ENCODE measurements around the gene ZNF337. TPM values are rescaled to one million over a fixed set of nuclear protein-coding genes. Genes with fewer than 3 reads are reported as not detected.

The ZNF337 gene
- total and polyA plus RNA-seq, 2 of the 13 experiments (the other 11 are each of a cell fraction or from before 2014, with no cell fraction given): 17.0 to 19.6 TPM

DNA sequence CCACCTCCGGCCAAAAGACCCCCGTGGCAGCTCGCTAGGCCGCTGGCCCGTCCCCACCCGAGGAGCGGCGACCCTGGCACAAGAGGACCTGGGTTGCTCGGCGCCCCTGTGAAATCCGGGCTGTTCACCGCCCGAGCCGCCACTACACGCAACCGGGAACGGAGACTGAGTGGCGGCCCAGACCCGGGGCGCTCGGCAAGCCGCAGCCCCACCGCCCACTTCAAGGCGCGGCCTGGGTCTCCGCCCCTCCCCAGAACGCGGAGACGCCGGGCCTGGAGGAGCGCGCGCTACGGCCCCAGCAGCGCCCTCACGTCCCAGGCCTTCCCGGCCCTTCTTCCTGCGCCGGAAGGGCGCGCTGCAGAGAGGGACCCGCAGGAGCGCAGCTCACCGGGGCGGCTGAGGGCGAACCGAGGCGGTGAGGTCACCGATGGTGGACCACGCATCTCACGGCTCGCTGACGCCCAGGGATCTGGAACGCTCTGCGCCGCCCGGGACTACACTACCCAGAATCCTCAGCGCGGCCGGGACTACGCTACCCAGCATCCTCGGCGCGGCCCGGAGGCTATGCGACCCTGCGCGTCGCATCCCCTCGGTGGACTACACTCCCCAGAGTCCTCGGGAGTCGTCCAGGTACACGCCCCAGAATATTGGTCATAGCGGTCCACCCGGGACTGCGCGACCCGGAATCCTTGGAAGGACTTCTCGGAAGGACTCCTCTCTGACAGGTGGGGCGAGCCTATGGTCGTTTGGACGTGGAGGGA lies at the start of gene ZNF337 (continued):
- TF ChIP-seq, protein P1, sequence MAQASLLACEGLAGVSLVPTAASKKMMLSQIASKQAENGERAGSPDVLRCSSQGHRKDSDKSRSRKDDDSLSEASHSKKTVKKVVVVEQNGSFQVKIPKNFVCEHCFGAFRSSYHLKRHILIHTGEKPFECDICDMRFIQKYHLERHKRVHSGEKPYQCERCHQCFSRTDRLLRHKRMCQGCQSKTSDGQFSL (CRISPR knock-in tag; IDR thresholded peaks at IDR 0.05): peak; percentile 78; the same call in 1 of the 2 replicates
- TF ChIP-seq ZNF24 (IDR thresholded peaks at IDR 0.05) (no peak), TBX2 (CRISPR knock-in tag; IDR thresholded peaks at IDR 0.05; ENCODE audit: borderline replicate concordance) (peak; percentile 98), ZNF329 (CRISPR knock-in tag; IDR thresholded peaks at IDR 0.05; ENCODE audit: low read depth) (peak; percentile 83), SP1 (IDR thresholded peaks at IDR 0.05) (no peak), SP1 (CRISPR knock-in tag; IDR thresholded peaks at IDR 0.05) (peak; percentile 92), ZKSCAN8 (CRISPR knock-in tag; IDR thresholded peaks at IDR 0.05; ENCODE audit: borderline replicate concordance) (peak; percentile 83; the same call in 1 of the 2 replicates), ZNF30 (CRISPR knock-in tag; IDR thresholded peaks at IDR 0.05) (peak; percentile 94), PHB2 (IDR thresholded peaks at IDR 0.05; ENCODE audit: partially characterized antibody) (no peak), GTF2F1 (IDR thresholded peaks at IDR 0.05; ENCODE audit: low read length) (no peak), SRF (IDR thresholded peaks at IDR 0.05; ENCODE audit: low read depth, low read length) (peak; percentile 52; the same call in 1 of the 2 replicates), HMGA1 (CRISPR knock-in tag; conservative IDR thresholded peaks at IDR 0.05) (no peak), TRIM24 (CRISPR knock-in tag; IDR thresholded peaks at IDR 0.05) (no peak; the same call in 1 of the 2 replicates), ZNF354B (CRISPR knock-in tag; IDR thresholded peaks at IDR 0.05) (peak; percentile 97), HOXA7 (CRISPR knock-in tag; IDR thresholded peaks at IDR 0.05) (no peak), FOXJ3 (CRISPR knock-in tag; IDR thresholded peaks at IDR 0.05; ENCODE audit: borderline replicate concordance) (peak; percentile 31), ZNF10 (CRISPR knock-in tag; IDR thresholded peaks at IDR 0.05; ENCODE audit: borderline replicate concordance, low read depth) (no peak), ZNF263 (CRISPR knock-in tag; IDR thresholded peaks at IDR 0.05) (peak; percentile 67), HOXA3 (CRISPR knock-in tag; IDR thresholded peaks at IDR 0.05) (peak; percentile 99), IKZF4 (CRISPR knock-in tag; IDR thresholded peaks at IDR 0.05; ENCODE audit: borderline replicate concordance, low read depth, not compliant biosample characterization) (peak; percentile 98), CCAR2 (optimal IDR thresholded peaks at IDR 0.05; ENCODE audit: low read depth, low read length) (no peak), FIP1L1 (IDR thresholded peaks at IDR 0.05; ENCODE audit: borderline replicate concordance, insufficient read depth, low read depth, low read length) (0 out of 2 replicates have a peak, but pooled peaks have one; percentile 87)
- TF ChIP-seq, protein P2, sequence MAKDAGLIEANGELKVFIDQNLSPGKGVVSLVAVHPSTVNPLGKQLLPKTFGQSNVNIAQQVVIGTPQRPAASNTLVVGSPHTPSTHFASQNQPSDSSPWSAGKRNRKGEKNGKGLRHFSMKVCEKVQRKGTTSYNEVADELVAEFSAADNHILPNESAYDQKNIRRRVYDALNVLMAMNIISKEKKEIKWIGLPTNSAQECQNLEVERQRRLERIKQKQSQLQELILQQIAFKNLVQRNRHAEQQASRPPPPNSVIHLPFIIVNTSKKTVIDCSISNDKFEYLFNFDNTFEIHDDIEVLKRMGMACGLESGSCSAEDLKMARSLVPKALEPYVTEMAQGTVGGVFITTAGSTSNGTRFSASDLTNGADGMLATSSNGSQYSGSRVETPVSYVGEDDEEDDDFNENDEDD (CRISPR knock-in tag; IDR thresholded peaks at IDR 0.05; ENCODE audit: borderline replicate concordance): peak; percentile 84
- TF ChIP-seq, protein P3, sequence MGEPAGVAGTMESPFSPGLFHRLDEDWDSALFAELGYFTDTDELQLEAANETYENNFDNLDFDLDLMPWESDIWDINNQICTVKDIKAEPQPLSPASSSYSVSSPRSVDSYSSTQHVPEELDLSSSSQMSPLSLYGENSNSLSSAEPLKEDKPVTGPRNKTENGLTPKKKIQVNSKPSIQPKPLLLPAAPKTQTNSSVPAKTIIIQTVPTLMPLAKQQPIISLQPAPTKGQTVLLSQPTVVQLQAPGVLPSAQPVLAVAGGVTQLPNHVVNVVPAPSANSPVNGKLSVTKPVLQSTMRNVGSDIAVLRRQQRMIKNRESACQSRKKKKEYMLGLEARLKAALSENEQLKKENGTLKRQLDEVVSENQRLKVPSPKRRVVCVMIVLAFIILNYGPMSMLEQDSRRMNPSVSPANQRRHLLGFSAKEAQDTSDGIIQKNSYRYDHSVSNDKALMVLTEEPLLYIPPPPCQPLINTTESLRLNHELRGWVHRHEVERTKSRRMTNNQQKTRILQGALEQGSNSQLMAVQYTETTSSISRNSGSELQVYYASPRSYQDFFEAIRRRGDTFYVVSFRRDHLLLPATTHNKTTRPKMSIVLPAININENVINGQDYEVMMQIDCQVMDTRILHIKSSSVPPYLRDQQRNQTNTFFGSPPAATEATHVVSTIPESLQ (CRISPR knock-in tag; conservative IDR thresholded peaks at IDR 0.05): peak; percentile 91; the same call in 1 of the 2 replicates
- TF ChIP-seq, protein P4, sequence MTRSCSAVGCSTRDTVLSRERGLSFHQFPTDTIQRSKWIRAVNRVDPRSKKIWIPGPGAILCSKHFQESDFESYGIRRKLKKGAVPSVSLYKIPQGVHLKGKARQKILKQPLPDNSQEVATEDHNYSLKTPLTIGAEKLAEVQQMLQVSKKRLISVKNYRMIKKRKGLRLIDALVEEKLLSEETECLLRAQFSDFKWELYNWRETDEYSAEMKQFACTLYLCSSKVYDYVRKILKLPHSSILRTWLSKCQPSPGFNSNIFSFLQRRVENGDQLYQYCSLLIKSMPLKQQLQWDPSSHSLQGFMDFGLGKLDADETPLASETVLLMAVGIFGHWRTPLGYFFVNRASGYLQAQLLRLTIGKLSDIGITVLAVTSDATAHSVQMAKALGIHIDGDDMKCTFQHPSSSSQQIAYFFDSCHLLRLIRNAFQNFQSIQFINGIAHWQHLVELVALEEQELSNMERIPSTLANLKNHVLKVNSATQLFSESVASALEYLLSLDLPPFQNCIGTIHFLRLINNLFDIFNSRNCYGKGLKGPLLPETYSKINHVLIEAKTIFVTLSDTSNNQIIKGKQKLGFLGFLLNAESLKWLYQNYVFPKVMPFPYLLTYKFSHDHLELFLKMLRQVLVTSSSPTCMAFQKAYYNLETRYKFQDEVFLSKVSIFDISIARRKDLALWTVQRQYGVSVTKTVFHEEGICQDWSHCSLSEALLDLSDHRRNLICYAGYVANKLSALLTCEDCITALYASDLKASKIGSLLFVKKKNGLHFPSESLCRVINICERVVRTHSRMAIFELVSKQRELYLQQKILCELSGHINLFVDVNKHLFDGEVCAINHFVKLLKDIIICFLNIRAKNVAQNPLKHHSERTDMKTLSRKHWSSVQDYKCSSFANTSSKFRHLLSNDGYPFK (CRISPR knock-in tag; IDR thresholded peaks at IDR 0.05; ENCODE audit: borderline replicate concordance): peak; percentile 95
